ENCODE results near the gene RNF115.
"Not testable (repeated sequence)": the region's sequence is repeated elsewhere in the genome, so short reads cannot be mapped to it uniquely, and the experiment has no call there.

The RNF115 gene

GRCh38 chr1:145773423-145773822 lies 50.5 kb downstream of the RNF115 start:
- DNase-seq: no peak

GRCh38 chr1:145771056-145771455 lies 52.8 kb downstream of the RNF115 start:
- no peak for DNase-seq

- DNase-seq: not testable (repeated sequence)
Measured at GRCh38 chr1:145768004-145768403, 55.9 kb downstream of the RNF115 start.

GRCh38 chr1:145766926-145767325 lies 57.0 kb downstream of the RNF115 start:
- DNase-seq: not testable (repeated sequence)

GRCh38 chr1:145765585-145766360 lies 58.1 kb downstream of the RNF115 start:
- DNase-seq: not testable (repeated sequence)

GRCh38 chr1:145765127-145765526 lies 58.8 kb downstream of the RNF115 start:
- not testable (repeated sequence) for DNase-seq

GRCh38 chr1:145764231-145764940 lies 59.5 kb downstream of the RNF115 start:
- DNase-seq: not testable (repeated sequence)

- not testable (repeated sequence) for DNase-seq
Measured at GRCh38 chr1:145762001-145762400, 61.9 kb downstream of the RNF115 start.

- not testable (repeated sequence) for DNase-seq
Measured at GRCh38 chr1:145761498-145761897, 62.4 kb downstream of the RNF115 start.

GRCh38 chr1:145760395-145760949 lies 63.4 kb downstream of the RNF115 start:
- DNase-seq: not testable (repeated sequence)

GRCh38 chr1:145759721-145760120 lies 64.2 kb downstream of the RNF115 start:
- no peak for DNase-seq

- no peak for DNase-seq
Measured at GRCh38 chr1:145758575-145758974, 65.3 kb downstream of the RNF115 start.

GRCh38 chr1:145758116-145758515 lies 65.8 kb downstream of the RNF115 start:
- DNase-seq: no peak

- DNase-seq: no peak
Measured at GRCh38 chr1:145757420-145757819, 66.5 kb downstream of the RNF115 start.

GRCh38 chr1:145751491-145752037 lies 72.3 kb downstream of the RNF115 start:
- DNase-seq: no peak

- no peak for DNase-seq
Measured at GRCh38 chr1:145750426-145750825, 73.5 kb downstream of the RNF115 start.

- DNase-seq: no peak
Measured at GRCh38 chr1:145747398-145748247, 76.3 kb downstream of the RNF115 start.

GRCh38 chr1:145740269-145740668 lies 83.6 kb downstream of the RNF115 start:
- DNase-seq: no peak

GRCh38 chr1:145736191-145736590 lies 87.7 kb downstream of the RNF115 start:
- no peak for DNase-seq

- DNase-seq: no peak
Measured at GRCh38 chr1:145730900-145731299, 93.0 kb downstream of the RNF115 start.

GRCh38 chr1:145730467-145730866 lies 93.4 kb downstream of the RNF115 start:
- DNase-seq: no peak

GRCh38 chr1:145729666-145730436 lies 94.0 kb downstream of the RNF115 start:
- DNase-seq: no peak

Measured in central memory CD4-positive, alpha-beta T cell (primary cell).